Renal pelvis (tissue), 12 donors: Measurements from ENCODE around the gene TENT5A. TPM values are rescaled to one million over a fixed set of nuclear protein-coding genes. Genes with fewer than 3 reads are reported as not detected.
A peak's percentile ranks its signal among the peaks of the same experiment; 100 is the strongest.

ENCODE experiments used
- DNase-seq: peaks from one replicate; pipeline ENCODE4 v3.0.0-alpha.2; 2013
- long read RNA-seq, 16 experiments: transcript quantifications; one replicate each; lab custom pipeline, GENCODE V29; 2026
- polyA plus RNA-seq, 3 donors: library from polyadenylated mRNA; unstranded; fragments of 120-200 nt; gene quantifications; one replicate each; pipeline ENCODE4 v1.2.1, GENCODE V29; 2013; ENCODE audit not compliant: insufficient read length in 3 of 3

The TENT5A gene
- polyA plus RNA-seq = 1 to 10 TPM; 3.7 to 5.3 (median 4.3) TPM
- long read RNA-seq, donor 1, full-length matches to known transcripts = 4 of 4 reads
- long read RNA-seq, donor 1, partial matches to known transcripts = 0 of 4 reads
- long read RNA-seq, donor 1, other reads (novel, unspliced or antisense) = 0 of 4 reads
- long read RNA-seq, donor 2, full-length matches to known transcripts = 1 of 1 reads
- long read RNA-seq, donor 2, partial matches to known transcripts = 0 of 1 reads
- long read RNA-seq, donor 2, other reads (novel, unspliced or antisense) = 0 of 1 reads
- long read RNA-seq, donor 3 = 0 reads
- long read RNA-seq, donor 4 = 0 reads
- long read RNA-seq, donor 5, full-length matches to known transcripts = 1 of 1 reads
- long read RNA-seq, donor 5, partial matches to known transcripts = 0 of 1 reads
- long read RNA-seq, donor 5, other reads (novel, unspliced or antisense) = 0 of 1 reads
- long read RNA-seq, donor 6 = 0 reads
- long read RNA-seq, donor 7, full-length matches to known transcripts = 3 of 3 reads
- long read RNA-seq, donor 7, partial matches to known transcripts = 0 of 3 reads
- long read RNA-seq, donor 7, other reads (novel, unspliced or antisense) = 0 of 3 reads
- long read RNA-seq, donor 8, full-length matches to known transcripts = 5 of 5 reads
- long read RNA-seq, donor 8, partial matches to known transcripts = 0 of 5 reads
- long read RNA-seq, donor 8, other reads (novel, unspliced or antisense) = 0 of 5 reads
- long read RNA-seq, donor 9, full-length matches to known transcripts = 1 of 1 reads
- long read RNA-seq, donor 9, partial matches to known transcripts = 0 of 1 reads
- long read RNA-seq, donor 9, other reads (novel, unspliced or antisense) = 0 of 1 reads
- long read RNA-seq, donor 10, full-length matches to known transcripts = 2 of 2 reads
- long read RNA-seq, donor 10, partial matches to known transcripts = 0 of 2 reads
- long read RNA-seq, donor 10, other reads (novel, unspliced or antisense) = 0 of 2 reads
- long read RNA-seq, donor 11, full-length matches to known transcripts = 2 of 2 reads
- long read RNA-seq, donor 11, partial matches to known transcripts = 0 of 2 reads
- long read RNA-seq, donor 11, other reads (novel, unspliced or antisense) = 0 of 2 reads
- long read RNA-seq, donor 12, full-length matches to known transcripts = 3 of 3 reads
- long read RNA-seq, donor 12, partial matches to known transcripts = 0 of 3 reads
- long read RNA-seq, donor 12, other reads (novel, unspliced or antisense) = 0 of 3 reads
- long read RNA-seq, donor 13, full-length matches to known transcripts = 1 of 1 reads
- long read RNA-seq, donor 13, partial matches to known transcripts = 0 of 1 reads
- long read RNA-seq, donor 13, other reads (novel, unspliced or antisense) = 0 of 1 reads
- long read RNA-seq, donor 14, full-length matches to known transcripts = 2 of 2 reads
- long read RNA-seq, donor 14, partial matches to known transcripts = 0 of 2 reads
- long read RNA-seq, donor 14, other reads (novel, unspliced or antisense) = 0 of 2 reads
- long read RNA-seq, donor 15, full-length matches to known transcripts = 12 of 12 reads
- long read RNA-seq, donor 15, partial matches to known transcripts = 0 of 12 reads
- long read RNA-seq, donor 15, other reads (novel, unspliced or antisense) = 0 of 12 reads
- long read RNA-seq, donor 16, full-length matches to known transcripts = 1 of 1 reads
- long read RNA-seq, donor 16, partial matches to known transcripts = 0 of 1 reads
- long read RNA-seq, donor 16, other reads (novel, unspliced or antisense) = 0 of 1 reads

DNA sequence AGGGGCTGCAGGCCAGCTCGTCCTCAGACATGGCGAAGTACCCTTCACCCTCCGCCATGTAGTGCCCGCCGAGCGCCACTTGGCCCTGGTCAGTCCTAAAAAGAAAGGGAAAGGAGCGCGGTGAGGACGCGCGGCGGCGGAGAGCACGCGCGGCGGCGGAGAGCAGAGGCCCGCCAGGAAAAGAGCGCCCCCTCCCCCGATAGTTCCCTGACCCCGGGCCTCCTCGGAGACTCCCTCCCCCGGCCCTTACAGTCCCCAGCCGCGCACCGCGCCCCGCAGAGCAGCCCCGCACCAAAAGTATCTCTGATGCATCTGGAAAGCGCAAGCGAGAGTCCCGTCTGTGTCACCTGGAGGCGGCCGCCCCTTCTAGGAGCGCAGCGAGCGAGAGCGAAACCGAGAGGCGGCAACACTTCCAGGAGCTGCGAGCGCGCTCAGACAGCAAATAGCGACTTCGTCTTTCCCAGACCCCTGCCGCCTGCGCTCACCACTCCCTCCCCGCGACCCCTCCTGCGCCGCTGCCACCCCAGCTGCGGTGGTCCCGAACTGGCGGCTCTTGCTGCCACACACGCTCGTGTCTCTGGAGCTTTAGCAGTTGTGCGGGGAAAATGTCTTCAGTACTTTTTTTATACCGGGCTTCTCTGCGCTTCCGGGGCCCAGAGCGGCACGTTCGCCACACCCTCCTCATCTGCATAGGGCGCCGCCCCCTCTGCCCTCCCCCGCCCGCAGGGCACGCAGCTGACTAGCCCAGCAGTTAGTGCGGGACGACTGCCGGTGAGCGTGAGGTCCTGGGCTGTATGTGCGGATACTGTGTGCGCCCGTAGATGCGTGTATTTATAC lies at the start of gene TENT5A:
TSS of gene TENT5A (minus strand) at position 598 of the 837 bp plus-strand sequence. CDS start at position 58, 540 bp downstream.
- DNase-seq = peak; percentile 85

DNA sequence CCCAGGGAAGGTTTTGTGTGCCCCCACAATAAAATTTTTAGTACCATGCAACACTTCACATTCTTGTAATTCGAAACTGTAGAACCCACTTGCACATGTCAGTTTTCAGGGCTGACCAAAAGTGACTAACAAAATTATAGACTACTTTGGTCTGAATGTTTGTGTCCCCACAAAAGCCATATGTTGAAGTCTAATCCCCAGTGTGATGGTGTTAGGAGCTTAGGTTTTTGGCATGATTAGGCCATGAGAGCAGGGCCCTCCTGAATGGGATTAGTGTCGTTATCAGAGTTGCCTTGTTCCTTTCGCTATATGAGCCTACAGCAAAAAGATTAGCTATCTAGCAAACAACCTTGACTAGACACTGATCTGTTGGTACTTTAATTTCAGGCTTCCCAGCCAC lies 49.0 kb upstream of the TENT5A start:
- DNase-seq = no peak

DNA sequence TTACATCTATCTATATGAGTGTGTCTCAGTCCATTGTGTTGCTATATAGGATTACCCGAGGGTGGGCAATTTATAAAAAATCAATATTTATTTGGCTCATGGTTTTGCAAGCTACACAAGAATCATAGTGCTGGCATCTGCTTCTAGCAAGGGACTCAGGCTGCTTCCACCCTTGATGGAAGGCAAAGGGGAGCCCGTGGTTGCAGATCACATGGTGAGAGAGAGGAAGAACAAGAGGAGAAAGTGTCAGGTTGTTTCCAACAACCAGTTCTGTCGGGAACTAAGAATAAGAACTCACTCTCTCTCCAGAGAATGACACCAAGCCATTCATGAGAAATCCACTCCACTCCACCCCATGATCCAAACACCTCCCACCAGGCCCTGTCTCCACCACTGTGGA lies 48.2 kb upstream of the TENT5A start:
- DNase-seq = no peak

DNA sequence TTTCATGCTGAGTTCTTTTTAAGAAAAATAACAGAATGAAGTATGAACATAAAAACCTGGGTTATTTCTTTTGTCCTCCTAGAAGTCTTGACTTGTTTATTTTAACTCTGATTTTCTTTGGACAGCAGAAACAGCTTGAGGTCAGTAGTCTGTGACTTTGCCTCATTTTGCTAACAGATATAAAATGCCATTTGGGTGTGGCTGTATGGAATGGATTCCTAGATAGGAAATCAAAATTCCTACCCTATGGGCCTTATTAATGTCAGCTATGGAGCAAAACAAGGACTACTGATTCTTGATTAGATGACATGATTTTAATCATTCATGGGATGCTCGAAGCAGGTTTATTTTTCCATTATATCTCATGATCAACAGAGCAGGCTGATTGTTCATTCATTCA lies 46.8 kb upstream of the TENT5A start:
- no peak for DNase-seq

DNA sequence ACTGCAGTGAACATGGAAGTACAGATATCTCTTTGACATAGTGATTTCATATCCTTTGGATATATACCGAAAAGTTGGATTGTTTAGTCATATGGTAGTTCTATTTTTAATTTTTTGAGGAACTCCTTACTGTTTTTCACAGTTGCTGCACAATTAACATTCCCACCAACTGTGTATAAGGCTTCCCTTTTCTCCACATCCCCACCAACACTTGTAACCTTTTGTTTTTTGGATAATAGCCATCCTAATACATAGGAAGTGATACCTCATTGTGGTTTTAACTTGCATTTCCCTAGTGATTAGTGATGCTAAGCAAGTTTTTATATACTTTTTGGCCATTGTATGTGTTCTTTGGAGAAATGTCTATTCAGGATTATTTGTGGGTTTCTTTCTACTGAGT lies 45.1 kb upstream of the TENT5A start:
- no peak for DNase-seq

DNA sequence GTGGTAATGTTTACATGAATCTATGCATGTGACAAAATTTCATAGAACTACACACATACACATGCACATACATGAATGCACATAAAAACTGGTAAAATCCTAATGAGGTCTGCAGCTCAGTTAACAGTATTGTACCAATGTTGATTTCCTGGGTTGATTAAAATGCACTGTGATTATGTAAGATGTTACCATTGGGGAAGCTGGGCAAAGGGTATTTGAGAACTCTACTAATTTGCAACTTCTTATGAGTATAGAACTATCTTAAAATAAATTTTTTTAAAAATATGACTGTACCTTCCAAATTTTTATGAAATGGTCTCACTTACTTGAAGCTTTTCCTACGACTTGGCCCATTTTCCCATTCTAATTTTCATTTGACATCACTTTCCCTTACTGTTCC lies 43.4 kb upstream of the TENT5A start:
- DNase-seq = no peak

DNA sequence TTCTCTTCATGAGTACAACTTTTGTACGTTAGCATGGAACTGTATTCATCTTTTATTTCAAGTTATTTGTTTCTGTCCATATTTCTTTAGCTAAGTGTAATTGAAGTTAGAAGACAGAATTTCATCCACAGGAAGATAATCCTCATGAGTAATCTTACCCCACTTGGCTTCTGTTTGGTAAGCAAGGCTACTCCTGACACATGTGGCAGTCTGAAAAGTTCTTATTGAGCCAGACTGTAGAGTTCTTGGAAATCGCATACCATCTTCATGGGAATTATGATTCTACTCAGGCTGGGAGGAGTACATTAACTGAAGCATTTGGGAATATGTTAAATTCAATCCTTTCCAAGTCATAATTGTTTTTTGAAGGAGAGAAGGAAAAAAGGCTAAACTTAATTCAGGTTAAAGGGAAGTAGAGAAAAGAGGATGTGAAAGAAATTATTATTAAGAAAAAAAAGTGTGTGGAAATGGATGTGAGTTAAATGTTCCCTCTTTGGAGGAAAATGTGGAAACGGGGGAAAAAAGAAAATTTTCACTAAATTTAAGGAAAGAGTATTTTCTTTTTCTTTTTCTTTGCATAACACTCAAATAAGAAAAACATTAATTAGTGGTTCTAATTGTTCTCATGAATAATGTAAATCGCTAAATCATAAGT lies 41.5 kb upstream of the TENT5A start:
- no peak for DNase-seq

DNA sequence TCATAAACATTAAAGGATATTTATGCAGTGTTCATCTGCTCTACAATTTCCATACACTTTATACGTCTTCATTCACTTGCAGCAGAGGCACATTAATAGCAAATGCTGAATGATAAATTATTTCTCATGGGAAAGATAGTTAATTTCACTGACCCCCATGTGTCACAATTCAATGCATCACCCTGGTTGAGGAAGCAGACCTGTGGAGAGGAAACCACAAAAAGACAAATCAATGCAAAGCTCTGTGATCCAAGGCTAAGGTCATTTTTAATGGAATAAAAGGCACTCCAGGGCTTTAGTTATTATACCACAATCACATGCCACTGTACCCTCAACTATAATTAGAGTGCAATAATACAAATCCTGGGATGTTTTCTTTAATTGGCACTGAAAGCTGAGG lies 40.3 kb upstream of the TENT5A start:
- DNase-seq = no peak

DNA sequence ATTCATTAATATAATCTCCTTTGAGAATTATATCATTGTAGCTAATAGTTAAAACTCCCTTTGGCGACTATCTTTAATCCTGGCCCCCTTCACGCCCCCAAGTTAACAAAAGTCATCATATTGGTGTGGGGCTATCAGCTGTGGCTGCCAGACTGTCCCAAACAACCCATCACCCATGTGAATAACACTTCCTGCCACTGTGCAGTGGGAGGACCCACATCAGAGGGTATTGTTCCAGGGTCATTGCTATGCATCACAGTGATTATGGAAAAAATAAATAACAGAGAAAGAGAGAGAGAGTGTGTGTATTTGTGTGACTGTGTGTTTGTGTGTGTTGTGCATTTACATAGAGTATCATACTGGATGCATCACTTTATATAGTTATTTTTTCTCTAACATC lies 39.3 kb upstream of the TENT5A start:
- DNase-seq = no peak

DNA sequence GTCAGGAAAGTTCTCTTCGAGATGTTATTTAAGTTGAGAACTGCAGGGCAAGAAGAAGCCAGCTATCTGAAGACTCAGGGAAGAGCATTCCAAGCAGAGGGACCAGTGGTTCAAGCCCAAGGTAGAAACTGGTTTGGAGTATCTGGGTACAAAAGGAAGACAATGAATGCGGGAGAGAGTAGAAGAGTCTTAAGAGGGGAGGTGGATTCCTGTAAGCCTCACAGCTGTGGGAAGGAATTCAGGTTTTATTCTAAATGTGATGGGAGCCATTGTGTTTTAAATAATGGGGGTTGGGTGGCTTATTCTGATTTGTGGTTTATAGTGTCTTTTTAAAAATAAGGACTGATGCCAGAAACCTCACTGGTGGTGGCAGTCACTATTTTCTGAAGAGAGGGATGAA lies 37.6 kb upstream of the TENT5A start:
- DNase-seq = no peak

DNA sequence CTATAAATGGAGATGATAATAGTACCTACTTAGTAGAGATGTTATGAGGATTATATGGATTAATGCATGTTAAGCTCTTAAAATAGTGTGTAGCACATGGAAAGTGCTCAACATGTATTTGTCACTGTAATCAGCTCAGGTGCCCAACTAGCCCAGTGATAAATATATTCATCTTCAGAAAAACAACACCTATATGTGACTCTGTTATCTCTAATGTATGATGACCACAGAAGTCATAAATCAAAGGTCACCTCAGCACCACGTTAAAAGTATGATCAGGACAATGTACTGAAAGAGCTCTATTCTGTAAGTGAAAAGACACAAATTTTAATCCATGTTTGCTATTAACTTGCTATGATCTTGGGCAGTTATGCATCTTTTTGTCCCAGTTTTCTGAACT lies 36.8 kb upstream of the TENT5A start:
- DNase-seq = no peak

DNA sequence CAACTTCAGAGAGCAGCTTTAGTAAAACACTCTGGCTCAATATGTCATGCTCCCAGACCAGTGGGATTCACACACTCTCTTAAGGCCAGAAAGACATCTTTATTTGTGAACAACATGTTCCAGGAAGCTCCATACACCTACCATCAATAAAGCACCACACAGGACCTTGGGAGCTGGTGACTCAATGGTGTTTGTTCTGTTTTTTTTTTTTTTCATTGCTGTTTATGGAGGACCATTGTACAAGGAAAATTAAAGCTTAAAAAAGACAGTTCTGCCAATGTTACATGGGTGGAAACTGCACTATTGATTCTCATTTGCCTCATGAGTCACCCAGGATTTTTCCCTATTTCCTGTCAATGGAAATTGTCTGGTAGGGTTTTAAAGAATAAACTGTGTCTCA lies 36.3 kb upstream of the TENT5A start:
- DNase-seq = no peak

DNA sequence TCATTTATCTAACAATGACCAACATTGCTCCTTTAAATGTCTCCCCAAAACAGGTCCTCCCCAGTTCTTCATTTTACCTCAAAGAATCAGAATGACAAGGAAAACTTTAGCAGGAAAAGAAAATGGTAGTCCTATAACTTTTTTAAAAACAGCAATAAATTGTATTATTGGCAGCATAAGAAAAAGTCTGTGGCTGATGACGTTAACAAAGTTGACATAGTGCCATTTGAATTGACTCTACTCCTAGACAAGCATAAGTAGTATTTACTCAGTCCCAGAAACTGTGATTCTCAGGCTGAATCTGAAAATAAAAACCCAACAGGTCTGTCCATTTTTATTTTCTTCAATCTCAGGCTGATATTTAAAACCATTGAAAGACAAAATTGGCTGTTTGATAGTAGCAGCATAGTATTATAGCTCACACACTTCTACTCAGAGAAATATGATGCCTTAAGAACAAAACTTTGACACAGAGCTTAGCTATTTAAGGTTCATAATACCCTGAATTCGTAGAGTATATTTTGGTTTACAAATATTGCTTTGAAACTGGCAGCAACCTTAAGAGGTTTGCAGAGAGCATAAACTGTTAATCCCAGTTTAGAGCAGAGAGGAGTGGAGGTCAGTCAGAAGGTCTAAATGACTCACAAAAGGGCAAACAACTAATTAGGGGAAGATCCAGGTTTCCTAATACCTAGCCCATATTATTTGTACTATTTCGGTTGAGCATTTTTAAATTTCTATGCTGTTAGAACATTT lies 35.0 kb upstream of the TENT5A start:
- no peak for DNase-seq

DNA sequence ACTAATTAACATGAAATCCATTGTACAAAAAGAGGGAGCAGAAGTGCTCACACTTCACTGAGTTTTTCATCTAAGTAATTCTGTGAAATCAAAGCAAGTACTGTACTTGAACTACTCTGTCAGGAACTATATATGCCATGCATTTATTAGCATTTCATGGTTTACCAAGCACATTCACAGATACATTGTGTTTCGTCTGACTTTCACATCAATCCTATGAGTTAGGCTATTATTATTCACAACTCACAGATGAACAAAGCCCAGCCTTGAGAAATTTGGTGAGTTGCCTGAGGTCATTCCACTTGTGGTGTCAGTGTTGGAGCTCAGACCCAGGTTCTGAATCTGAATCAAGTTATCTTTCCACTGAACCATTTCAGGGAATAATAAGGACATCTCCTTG lies 33.7 kb upstream of the TENT5A start:
- DNase-seq = no peak

DNA sequence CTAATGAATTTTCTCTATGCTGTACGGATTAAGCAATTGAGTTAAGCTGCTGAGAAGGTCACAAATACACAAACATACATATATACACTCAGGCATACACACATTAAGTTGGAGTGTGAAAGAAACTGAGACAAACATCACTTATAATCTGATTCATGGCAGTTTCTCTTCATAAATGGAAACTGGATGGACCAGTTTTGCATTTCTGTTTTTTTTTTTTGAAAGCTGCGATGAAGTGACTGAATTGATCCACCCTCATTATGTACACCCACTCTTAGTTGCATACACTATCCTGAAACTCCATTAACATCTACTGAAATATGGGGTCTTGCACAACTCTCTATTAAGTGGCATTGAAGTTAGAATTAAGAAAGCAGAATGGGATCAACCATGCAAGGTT lies 32.9 kb upstream of the TENT5A start:
- no peak for DNase-seq

DNA sequence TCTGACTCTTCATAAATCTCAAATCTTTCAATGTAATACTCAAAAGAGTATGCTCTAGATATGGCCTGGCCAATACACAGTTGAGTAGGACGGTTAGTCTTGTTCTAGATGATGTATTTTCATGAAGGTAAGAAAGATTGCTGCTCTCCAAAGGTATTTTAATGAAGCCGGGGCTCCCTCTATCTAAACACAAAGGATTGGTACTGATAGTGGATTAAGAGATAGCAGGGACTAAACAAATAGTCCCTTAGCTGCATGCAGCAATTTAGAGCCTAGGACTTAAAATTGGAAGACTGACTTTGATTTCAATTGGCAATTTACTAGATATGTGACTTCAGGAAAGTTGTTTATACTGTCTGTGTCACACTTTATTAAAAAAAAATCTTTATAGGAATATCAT lies 31.4 kb upstream of the TENT5A start:
- no peak for DNase-seq

DNA sequence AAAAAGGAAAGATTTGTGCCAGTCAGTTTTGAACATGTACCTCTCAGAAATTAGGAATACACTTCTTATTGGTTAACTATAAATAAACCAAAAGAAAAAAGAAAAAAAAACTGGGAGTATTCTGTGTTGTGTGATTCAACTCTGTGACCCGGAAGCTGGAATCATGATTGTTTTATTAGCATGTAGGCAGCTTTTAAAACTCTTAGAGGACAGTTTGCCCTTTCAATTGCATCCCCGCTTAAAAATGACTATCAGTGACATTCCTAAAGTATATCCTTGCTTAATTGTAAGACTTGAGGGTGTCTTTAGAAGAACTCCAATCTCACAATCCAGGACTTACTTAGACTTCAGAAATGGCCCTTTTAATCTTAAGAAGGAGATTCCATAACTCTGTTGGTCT lies 29.1 kb upstream of the TENT5A start:
- no peak for DNase-seq

DNA sequence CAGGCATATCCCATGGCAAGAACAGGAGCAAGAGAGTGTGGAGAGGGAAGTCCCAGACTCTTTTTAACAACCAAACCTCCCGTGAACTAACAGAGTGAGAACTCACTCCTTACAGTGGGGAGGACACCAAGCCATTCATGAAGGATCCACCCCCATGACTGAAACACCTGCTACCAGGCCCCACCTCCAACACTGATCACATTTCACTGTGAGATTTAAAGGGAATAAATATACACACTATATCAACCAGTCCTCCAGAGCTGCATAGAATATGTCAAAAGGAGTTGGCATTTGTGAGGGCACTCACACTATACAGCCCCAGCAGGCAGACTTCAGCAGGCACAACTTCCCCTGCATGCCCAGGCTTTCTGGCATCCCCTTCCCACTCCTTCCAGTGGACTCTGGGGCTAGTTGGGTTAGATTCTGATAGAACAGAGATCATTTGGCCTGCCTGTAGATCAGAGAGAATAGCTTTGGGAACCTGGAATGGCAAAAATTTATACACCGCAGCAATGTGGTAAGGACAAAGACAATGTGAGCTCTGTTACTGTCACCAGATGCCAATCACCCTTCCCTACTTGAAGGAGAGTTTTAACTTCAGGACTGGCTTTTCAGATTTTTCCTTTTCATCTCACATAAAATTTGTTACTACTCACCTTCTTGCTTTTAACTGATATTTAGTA lies 25.2 kb upstream of the TENT5A start:
- no peak for DNase-seq
